Keratinocyte (primary cell): Measurements from ENCODE around the gene SPIRE1. TPM values are rescaled to one million over a fixed set of nuclear protein-coding genes. Genes with fewer than 3 reads are reported as not detected.

ENCODE experiments used
- DNase-seq: peaks from one replicate; pipeline ENCODE4 v3.0.0-alpha.2; 2011; ENCODE audit warnings: low read depth, missing footprints, low spot score
- FAIRE-seq: peaks from 2 replicates; lab custom pipeline; 2011; peaks lifted over from hg19 to GRCh38; lab: Jason Lieb, UNC
- H2AFZ ChIP-seq: 2 replicates; pipeline ENCODE4 v1.6.0; 2012; ENCODE audit warnings: low read length, control low read depth, inconsistent platforms; ENCODE audit not compliant: control insufficient read depth
- H3K27ac ChIP-seq: 2 replicates; pipeline ENCODE4 v1.5.1; 2011; ENCODE audit warnings: low read length; ENCODE audit not compliant: control insufficient read depth, insufficient read depth
- H3K27me3 ChIP-seq: 3 replicates; pipeline ENCODE4 v1.6.0; 2011; ENCODE audit warnings: low read length; ENCODE audit not compliant: control insufficient read depth, insufficient read depth; ENCODE audit errors: extremely low read depth
- H3K36me3 ChIP-seq, 2 experiments: 2 replicates in 1 of 2; 3 replicates in 1 of 2; pipeline ENCODE4 v1.5.1; 2011; ENCODE audit warnings: low read length in 2 of 2, mild to moderate bottlenecking in 1 of 2; ENCODE audit not compliant: control insufficient read depth in 2 of 2, insufficient read depth in 2 of 2; ENCODE audit errors: extremely low read depth in 1 of 2
- H3K4me1 ChIP-seq: 3 replicates; pipeline ENCODE4 v1.5.1; 2011; ENCODE audit warnings: low read length; ENCODE audit not compliant: control insufficient read depth, insufficient read depth; ENCODE audit errors: extremely low read depth
- H3K4me2 ChIP-seq: 3 replicates; pipeline ENCODE4 v1.6.0; 2011; ENCODE audit warnings: low read depth, low read length; ENCODE audit not compliant: control insufficient read depth, insufficient read depth; ENCODE audit errors: extremely low read depth
- H3K4me3 ChIP-seq, 3 experiments: fragments of 200-600 bp in 1 of 3; sonication (generic) in 1 of 3; 2 replicates in 2 of 3; 3 replicates in 1 of 3; pipeline ENCODE4 v1.5.1; 2011 to 2016; ENCODE audit warnings: low read length in 3 of 3, mild to moderate bottlenecking in 3 of 3, control low read depth in 2 of 3, inconsistent platforms in 1 of 3, low read depth in 1 of 3, mixed read lengths in 1 of 3, mixed run types in 1 of 3, moderate library complexity in 1 of 3; ENCODE audit not compliant: control insufficient read depth in 2 of 3, insufficient read depth in 2 of 3; ENCODE audit errors: extremely low read depth in 1 of 3
- H3K79me2 ChIP-seq: 2 replicates; pipeline ENCODE4 v1.6.0; 2012; ENCODE audit warnings: low read length; ENCODE audit not compliant: control insufficient read depth, insufficient read depth
- H3K9ac ChIP-seq: 3 replicates; pipeline ENCODE4 v1.6.0; 2011; ENCODE audit warnings: low read length; ENCODE audit not compliant: control insufficient read depth, insufficient read depth; ENCODE audit errors: extremely low read depth
- H3K9me1 ChIP-seq: 3 replicates; pipeline ENCODE4 v1.6.0; 2011; ENCODE audit warnings: low read length; ENCODE audit not compliant: control insufficient read depth, insufficient read depth; ENCODE audit errors: extremely low read depth
- H3K9me3 ChIP-seq: 2 replicates; pipeline ENCODE4 v1.5.1; 2012; ENCODE audit warnings: low read depth, low read length; ENCODE audit not compliant: control insufficient read depth
- H4K20me1 ChIP-seq: 3 replicates; pipeline ENCODE4 v1.6.0; 2011; ENCODE audit warnings: low read length; ENCODE audit not compliant: control insufficient read depth, insufficient read depth; ENCODE audit errors: extremely low read depth
- EZH2 ChIP-seq: IDR thresholded peaks from one replicate; pipeline ENCODE4 v1.6.1; 2012; ENCODE audit warnings: inconsistent platforms, mild to moderate bottlenecking, low read length, moderate library complexity
- dilution Hi-C: fragments of 300-500 bp; cut with MboI; formaldehyde crosslinking; loops from one replicate; pipeline ENCODE4 v1.7.0; 2020; ENCODE audit warnings: low sequenced_read_pairs; ENCODE audit not compliant: extremely low pct_ligation_motif_present
- polyA plus RNA-seq, 5 experiments: library from polyadenylated mRNA; depleted of rRNA in 3 of 5; stranded (reverse) in 3 of 5; stranded (forward) in 1 of 5; unstranded in 1 of 5; fragments of >200 nt; gene quantifications; 1 replicate in 1 of 5; 2 replicates in 3 of 5; 3 replicates in 1 of 5; pipeline versions ENCODE4 v1.2.1 to v1.2.3, GENCODE V29; 2011 to 2012; ENCODE audit warnings: missing spikeins in 2 of 5, low read depth in 1 of 5, low replicate concordance in 1 of 5
- TF ChIP-seq, protein P1 (sequence below), 3 experiments: IDR thresholded peaks in 1 of 3; conservative IDR thresholded peaks in 1 of 3; optimal IDR thresholded peaks in 1 of 3; 2 replicates in 2 of 3; 3 replicates in 1 of 3; pipeline versions ENCODE3 to v1.5.1; 2011; ENCODE audit warnings: low read length in 3 of 3, mild to moderate bottlenecking in 3 of 3, moderate library complexity in 2 of 3, control low read depth in 1 of 3, inconsistent platforms in 1 of 3; ENCODE audit not compliant: insufficient read depth in 2 of 3; ENCODE audit errors: extremely low read depth in 1 of 3

Gene SPIRE1
- polyA plus RNA-seq, 1 donor (not counting 4 experiments of a cell fraction or from before 2014, with no cell fraction given), result 20.6 TPM

DNA sequence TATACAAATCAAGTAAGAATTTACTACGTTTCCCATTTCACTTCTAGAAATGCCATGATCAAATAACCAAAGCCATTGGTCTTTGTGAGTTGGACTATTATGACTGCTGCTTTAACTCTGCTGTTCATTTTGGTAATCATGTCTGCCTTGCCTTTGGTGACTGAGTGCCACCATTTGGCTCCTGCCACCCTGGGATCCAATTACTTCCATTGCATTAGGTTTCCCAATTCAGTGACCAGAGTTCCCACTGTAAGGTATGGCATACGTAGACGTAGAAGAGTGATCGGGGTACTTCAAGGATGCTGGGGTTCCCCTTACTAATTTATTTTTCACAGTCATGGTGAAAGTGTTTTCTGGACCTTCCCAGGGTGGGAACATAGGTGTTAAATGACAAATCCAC lies 90.1 kb downstream of the SPIRE1 start:
- no peak for DNase-seq
- no peaks in the 10 kb centered on the region for H3K36me3 ChIP-seq
- H3K9ac ChIP-seq, result no peak overlapping the region
- H3K4me1 ChIP-seq, result peaks cover 7% of the 10 kb centered on the region
- no peak for TF ChIP-seq EZH2
- TF ChIP-seq, protein P1, sequence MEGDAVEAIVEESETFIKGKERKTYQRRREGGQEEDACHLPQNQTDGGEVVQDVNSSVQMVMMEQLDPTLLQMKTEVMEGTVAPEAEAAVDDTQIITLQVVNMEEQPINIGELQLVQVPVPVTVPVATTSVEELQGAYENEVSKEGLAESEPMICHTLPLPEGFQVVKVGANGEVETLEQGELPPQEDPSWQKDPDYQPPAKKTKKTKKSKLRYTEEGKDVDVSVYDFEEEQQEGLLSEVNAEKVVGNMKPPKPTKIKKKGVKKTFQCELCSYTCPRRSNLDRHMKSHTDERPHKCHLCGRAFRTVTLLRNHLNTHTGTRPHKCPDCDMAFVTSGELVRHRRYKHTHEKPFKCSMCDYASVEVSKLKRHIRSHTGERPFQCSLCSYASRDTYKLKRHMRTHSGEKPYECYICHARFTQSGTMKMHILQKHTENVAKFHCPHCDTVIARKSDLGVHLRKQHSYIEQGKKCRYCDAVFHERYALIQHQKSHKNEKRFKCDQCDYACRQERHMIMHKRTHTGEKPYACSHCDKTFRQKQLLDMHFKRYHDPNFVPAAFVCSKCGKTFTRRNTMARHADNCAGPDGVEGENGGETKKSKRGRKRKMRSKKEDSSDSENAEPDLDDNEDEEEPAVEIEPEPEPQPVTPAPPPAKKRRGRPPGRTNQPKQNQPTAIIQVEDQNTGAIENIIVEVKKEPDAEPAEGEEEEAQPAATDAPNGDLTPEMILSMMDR (optimal IDR thresholded peaks at IDR 0.05 in 1 of 3, IDR thresholded peaks at IDR 0.05 in 1 of 3, conservative IDR thresholded peaks at IDR 0.05 in 1 of 3; ENCODE audit: extremely low read depth in 1 of 3, insufficient read depth in 2 of 3, low read length in 3 of 3), result no peak
- no peak overlapping the region for H2AFZ ChIP-seq
- dilution Hi-C loops, result no loop called here
- no peak overlapping the region for H3K4me2 ChIP-seq
- peaks cover 12% of the 10 kb centered on the region for H3K79me2 ChIP-seq
- no peaks in the 10 kb centered on the region for H3K27me3 ChIP-seq
- peaks cover 10% of the 10 kb centered on the region for H4K20me1 ChIP-seq
- FAIRE-seq, result no peak
- H3K27ac ChIP-seq, result no peak overlapping the region
- H3K9me1 ChIP-seq, result no peaks in the 10 kb centered on the region
- no peaks in the 10 kb centered on the region for H3K9me3 ChIP-seq
- H3K4me3 ChIP-seq, result no peak overlapping the region

DNA sequence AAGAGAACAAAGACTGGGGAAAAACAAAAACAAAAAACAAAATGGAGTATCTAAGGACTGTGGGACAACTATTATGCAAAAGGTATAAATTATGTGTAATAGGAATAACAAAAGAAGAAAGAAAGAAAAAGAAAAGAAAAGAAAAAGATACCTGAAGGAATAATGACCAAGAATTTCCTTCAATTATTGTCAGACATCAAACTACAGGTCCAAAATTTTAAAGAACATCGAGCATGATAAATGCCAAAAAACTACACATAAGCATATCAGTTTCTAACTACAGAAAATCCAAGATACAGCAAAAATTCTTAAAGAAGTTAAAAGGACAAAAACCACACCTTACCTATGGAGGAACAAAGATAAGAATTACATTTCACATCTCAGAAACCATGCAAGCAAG lies 93.0 kb downstream of the SPIRE1 start:
- Histone ChIP-seq H3K27me3 (no peaks in the 10 kb centered on the region), H2AFZ (no peak overlapping the region), H3K79me2 (peaks cover 13% of the 10 kb centered on the region), H3K4me2 (no peak overlapping the region), H4K20me1 (peaks cover 10% of the 10 kb centered on the region), H3K27ac (no peak overlapping the region), H3K9me1 (no peaks in the 10 kb centered on the region), H3K4me1 (peaks cover 7% of the 10 kb centered on the region), H3K36me3 (no peaks in the 10 kb centered on the region), H3K4me3 (no peak overlapping the region), H3K9me3 (no peaks in the 10 kb centered on the region), H3K9ac (no peak overlapping the region)
- TF ChIP-seq EZH2, result no peak
- TF ChIP-seq, protein P1 (optimal IDR thresholded peaks at IDR 0.05 in 1 of 3, IDR thresholded peaks at IDR 0.05 in 1 of 3, conservative IDR thresholded peaks at IDR 0.05 in 1 of 3; ENCODE audit: extremely low read depth in 1 of 3, insufficient read depth in 2 of 3, low read length in 3 of 3), result no peak
- DNase-seq (no peak), FAIRE-seq (no peak)
- dilution Hi-C loops, result no loop called here
